Upper lobe of left lung (tissue), 6 donors: ENCODE results near the gene IL12RB2. TPM values are rescaled to one million over a fixed set of nuclear protein-coding genes. Genes with fewer than 3 reads are reported as not detected.

ENCODE experiments used
- ATAC-seq, 2 donors: fragments of 200-7000 bp; cut with Tn5 transposase; one replicate each; pipeline ENCODE4 v1.9.1; 2022; ENCODE audit warnings: mild to moderate bottlenecking in 2 of 2, moderate library complexity in 2 of 2; ENCODE audit not compliant: low FRiP score in 2 of 2
- DNase-seq, 2 donors: peaks; one replicate each; pipeline ENCODE4 v3.0.0-alpha.2; 2019 to 2020
- H3K27ac ChIP-seq, 4 donors: fragments of 200-600 bp; sonication (generic); one replicate each; pipeline ENCODE4 v1.5.1; 2016 to 2019
- H3K27me3 ChIP-seq, 4 donors: fragments of 200-600 bp; sonication (generic); one replicate each; pipeline ENCODE4 v1.5.1; 2017 to 2019
- H3K36me3 ChIP-seq, 4 donors: fragments of 200-600 bp; sonication (generic); one replicate each; pipeline ENCODE4 v1.5.1; 2016 to 2019
- H3K4me1 ChIP-seq, 4 donors: fragments of 200-600 bp; sonication (generic); one replicate each; pipeline ENCODE4 v1.5.1; 2018 to 2019
- H3K4me3 ChIP-seq, 4 donors: fragments of 200-600 bp; sonication (generic); one replicate each; pipeline ENCODE4 v1.5.1; 2017 to 2019; ENCODE audit warnings: mild to moderate bottlenecking in 2 of 4, moderate library complexity in 1 of 4
- H3K9me3 ChIP-seq, 4 donors: fragments of 200-600 bp; sonication (generic); one replicate each; pipeline ENCODE4 v1.5.1; 2018 to 2019
- EP300 ChIP-seq, 4 donors: sonication (generic); formaldehyde crosslinking; IDR thresholded peaks; one replicate each; pipeline ENCODE4 v1.5.1; 2017; ENCODE audit warnings: antibody characterized with exemption in 4 of 4, control low read depth in 2 of 4
- POLR2A ChIP-seq, 4 donors: fragments of 450-650 bp; IDR thresholded peaks; one replicate each; pipeline ENCODE4 v1.5.1; 2016 to 2017; ENCODE audit warnings: antibody characterized with exemption in 4 of 4, mild to moderate bottlenecking in 2 of 4
- POLR2AphosphoS5 ChIP-seq, 2 donors: sonication (generic); formaldehyde crosslinking; IDR thresholded peaks; one replicate each; pipeline ENCODE4 v1.5.1; 2017; ENCODE audit warnings: antibody characterized with exemption in 2 of 2
- WGBS, 2 donors: methylation state at CpG; one replicate each; pipeline ENCODE4 v1.1.5; 2017 to 2018; 5-methylcytosine and 5-hydroxymethylcytosine counted together
- total RNA-seq, 6 donors: library from RNA; depleted of rRNA in 4 of 6; stranded (reverse); fragments of >200 nt in 4 of 6; gene quantifications; one replicate each; pipeline versions ENCODE4 v1.1.0 to v1.2.1, GENCODE V29; 2016 to 2021
- TF ChIP-seq, protein P1 (sequence below), 6 experiments: fragments of 450-650 bp in 4 of 6; fragments of 200-600 bp in 2 of 6; sonication (generic) in 2 of 6; IDR thresholded peaks; one replicate each; pipeline ENCODE4 v1.5.1; 2016 to 2019; ENCODE audit warnings: antibody characterized with exemption in 6 of 6
- donor health status: DM: no; HTN: no; CAD: no; lungs with moderate emphysema.
- donor health status: DM: no; HTN: yes; CAD: no; lungs with severe emphysema.

Gene IL12RB2
- total RNA-seq, 6 donors from 2014 or later: 0.33 to 1.6 (median 0.74) TPM; not detected in 1

DNA sequence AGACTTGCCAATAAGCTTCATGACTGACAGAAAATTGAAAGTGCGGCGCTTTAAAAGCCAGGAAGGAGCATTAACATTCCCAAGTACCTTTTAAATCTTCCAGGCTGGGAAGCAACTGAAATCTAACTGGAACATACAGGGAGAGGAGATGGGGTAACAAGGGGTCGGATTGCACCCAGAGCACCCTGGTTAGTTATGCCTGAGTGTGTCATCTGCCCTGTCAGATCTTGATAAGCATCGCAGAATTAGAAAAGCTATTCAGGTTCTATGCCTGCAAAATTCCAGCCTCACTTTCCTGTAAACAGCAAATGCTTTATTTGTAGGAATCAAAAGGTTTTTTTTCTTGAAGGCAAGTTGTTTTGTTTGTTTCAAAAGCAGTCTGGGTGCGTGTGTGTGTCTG is 64.0 kb downstream of the IL12RB2 start:
- no peak for TF ChIP-seq POLR2A (IDR thresholded peaks at IDR 0.05)
- TF ChIP-seq, protein P1, sequence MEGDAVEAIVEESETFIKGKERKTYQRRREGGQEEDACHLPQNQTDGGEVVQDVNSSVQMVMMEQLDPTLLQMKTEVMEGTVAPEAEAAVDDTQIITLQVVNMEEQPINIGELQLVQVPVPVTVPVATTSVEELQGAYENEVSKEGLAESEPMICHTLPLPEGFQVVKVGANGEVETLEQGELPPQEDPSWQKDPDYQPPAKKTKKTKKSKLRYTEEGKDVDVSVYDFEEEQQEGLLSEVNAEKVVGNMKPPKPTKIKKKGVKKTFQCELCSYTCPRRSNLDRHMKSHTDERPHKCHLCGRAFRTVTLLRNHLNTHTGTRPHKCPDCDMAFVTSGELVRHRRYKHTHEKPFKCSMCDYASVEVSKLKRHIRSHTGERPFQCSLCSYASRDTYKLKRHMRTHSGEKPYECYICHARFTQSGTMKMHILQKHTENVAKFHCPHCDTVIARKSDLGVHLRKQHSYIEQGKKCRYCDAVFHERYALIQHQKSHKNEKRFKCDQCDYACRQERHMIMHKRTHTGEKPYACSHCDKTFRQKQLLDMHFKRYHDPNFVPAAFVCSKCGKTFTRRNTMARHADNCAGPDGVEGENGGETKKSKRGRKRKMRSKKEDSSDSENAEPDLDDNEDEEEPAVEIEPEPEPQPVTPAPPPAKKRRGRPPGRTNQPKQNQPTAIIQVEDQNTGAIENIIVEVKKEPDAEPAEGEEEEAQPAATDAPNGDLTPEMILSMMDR (IDR thresholded peaks at IDR 0.05): no peak
- TF ChIP-seq POLR2AphosphoS5 (IDR thresholded peaks at IDR 0.05): no peak
- no peak for TF ChIP-seq EP300 (IDR thresholded peaks at IDR 0.05)
- H3K9me3 ChIP-seq: no peaks in the 10 kb centered on the region
- no peaks in the 10 kb centered on the region for H3K36me3 ChIP-seq
- no peaks in the 10 kb centered on the region for H3K27me3 ChIP-seq
- no peak overlapping the region for H3K4me3 ChIP-seq
- 75 to 77% methylated on average over 5 of the region's 5 CpGs for WGBS, 2 donors
- H3K27ac ChIP-seq: no peak overlapping the region
- DNase-seq: no peak
- no peak for ATAC-seq
- H3K4me1 ChIP-seq: no peaks in the 10 kb centered on the region

DNA sequence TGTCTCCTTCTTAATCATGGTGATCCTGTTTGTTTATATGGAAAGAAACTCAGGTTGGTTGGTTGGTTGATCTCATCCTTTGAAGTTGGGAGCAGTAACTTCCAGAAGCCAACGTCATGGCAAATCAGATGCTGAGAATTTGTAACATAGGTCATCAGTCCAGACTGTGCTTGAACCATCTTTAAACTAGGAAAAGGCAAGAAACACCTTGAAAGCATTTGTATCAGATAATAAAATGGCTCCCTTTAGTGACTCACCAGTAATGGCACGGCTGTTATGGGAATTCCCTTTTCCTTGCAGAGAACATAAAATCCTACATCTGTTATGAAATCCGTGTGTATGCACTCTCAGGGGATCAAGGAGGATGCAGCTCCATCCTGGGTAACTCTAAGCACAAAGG is 64.5 kb downstream of the IL12RB2 start:
- DNase-seq (no peak), ATAC-seq (no peak)
- Histone ChIP-seq H3K9me3 (no peaks in the 10 kb centered on the region), H3K4me1 (no peaks in the 10 kb centered on the region), H3K27ac (no peak overlapping the region), H3K27me3 (no peaks in the 10 kb centered on the region), H3K4me3 (no peak overlapping the region), H3K36me3 (no peaks in the 10 kb centered on the region)
- WGBS, 2 donors: 65 to 75% methylated on average over 3 of the region's 3 CpGs
- TF ChIP-seq, protein P1 (IDR thresholded peaks at IDR 0.05): no peak
- TF ChIP-seq POLR2A (IDR thresholded peaks at IDR 0.05) (no peak), POLR2AphosphoS5 (IDR thresholded peaks at IDR 0.05) (no peak), EP300 (IDR thresholded peaks at IDR 0.05) (no peak)

DNA sequence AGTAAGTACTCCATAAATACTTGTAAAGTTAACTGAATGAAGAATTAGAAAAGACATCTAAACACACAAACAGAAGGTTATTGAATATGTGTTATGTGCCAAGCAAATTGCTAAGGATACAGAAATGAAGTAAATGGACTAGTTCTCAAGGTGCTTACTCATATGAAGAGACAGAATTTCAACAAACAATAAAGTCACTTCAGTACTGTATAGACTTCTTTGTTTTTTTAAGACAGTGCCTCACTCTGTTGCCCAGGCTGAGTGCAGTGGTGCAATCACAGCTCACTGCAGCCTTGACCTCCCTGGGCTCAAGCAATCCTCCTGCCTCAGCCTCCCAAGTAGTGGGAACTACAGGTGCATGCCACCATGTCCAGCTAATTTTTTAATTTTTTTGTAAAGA is 65.2 kb downstream of the IL12RB2 start:
- Histone ChIP-seq H3K4me3 (no peak overlapping the region), H3K9me3 (no peaks in the 10 kb centered on the region), H3K27me3 (no peaks in the 10 kb centered on the region), H3K4me1 (no peaks in the 10 kb centered on the region), H3K36me3 (no peaks in the 10 kb centered on the region), H3K27ac (no peak overlapping the region)
- TF ChIP-seq POLR2A (IDR thresholded peaks at IDR 0.05) (no peak), POLR2AphosphoS5 (IDR thresholded peaks at IDR 0.05) (no peak), EP300 (IDR thresholded peaks at IDR 0.05) (no peak)
- TF ChIP-seq, protein P1 (IDR thresholded peaks at IDR 0.05): no peak
- DNase-seq (no peak), ATAC-seq (no peak)

DNA sequence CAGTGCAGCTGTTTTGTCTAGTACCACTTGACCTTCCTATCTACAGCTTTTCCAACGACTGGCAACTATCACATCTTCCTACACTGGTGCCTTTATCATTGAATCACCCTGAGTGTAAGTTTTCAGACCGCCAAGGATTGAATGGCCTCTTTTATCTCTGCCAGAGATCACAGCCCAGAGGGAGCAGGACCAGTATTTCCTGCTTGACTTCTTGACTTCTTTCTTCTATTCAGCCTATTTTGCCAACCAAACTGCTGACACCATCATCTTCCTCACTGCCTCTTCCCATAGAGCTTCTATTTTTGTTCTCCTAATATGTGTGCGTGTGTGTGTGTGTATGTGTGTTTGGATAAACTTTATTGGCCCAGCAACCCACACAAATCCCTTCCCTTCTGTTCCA is 68.7 kb downstream of the IL12RB2 start:
- no peak for DNase-seq
- Histone ChIP-seq H3K9me3 (no peaks in the 10 kb centered on the region), H3K4me1 (no peaks in the 10 kb centered on the region), H3K27me3 (no peaks in the 10 kb centered on the region), H3K36me3 (no peaks in the 10 kb centered on the region), H3K27ac (no peak overlapping the region), H3K4me3 (no peak overlapping the region)
- no peak for ATAC-seq
- WGBS, 2 donors: 46 to 52% methylated on average over 3 of the region's 3 CpGs
- no peak for TF ChIP-seq POLR2AphosphoS5 (IDR thresholded peaks at IDR 0.05)
- TF ChIP-seq, protein P1 (IDR thresholded peaks at IDR 0.05): no peak
- no peak for TF ChIP-seq EP300 (IDR thresholded peaks at IDR 0.05)
- no peak for TF ChIP-seq POLR2A (IDR thresholded peaks at IDR 0.05)

DNA sequence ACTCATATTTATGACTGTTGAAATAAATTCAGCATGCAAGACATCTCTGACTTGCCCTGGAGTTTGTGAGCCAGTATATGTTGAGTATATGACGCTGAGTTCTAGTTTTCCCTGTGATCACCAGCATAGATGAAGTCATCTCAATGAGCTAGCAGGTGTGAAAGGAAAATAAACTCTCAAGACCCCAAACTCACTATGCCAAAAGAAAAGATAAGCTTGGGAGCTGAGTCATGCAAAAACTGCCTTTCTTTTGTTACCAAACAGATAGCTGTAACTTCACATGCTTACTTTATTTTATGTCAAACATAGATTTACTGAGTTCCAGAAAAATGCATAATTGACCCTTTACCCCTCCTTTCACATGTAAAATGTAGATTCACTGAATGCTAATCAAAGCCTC is 69.6 kb downstream of the IL12RB2 start:
- Histone ChIP-seq H3K27me3 (no peaks in the 10 kb centered on the region), H3K9me3 (no peaks in the 10 kb centered on the region), H3K4me3 (no peak overlapping the region), H3K4me1 (no peaks in the 10 kb centered on the region), H3K27ac (no peak overlapping the region), H3K36me3 (no peaks in the 10 kb centered on the region)
- 89 to 95% methylated on average over 1 of the region's 1 CpG for WGBS, 2 donors
- DNase-seq: no peak
- TF ChIP-seq, protein P1 (IDR thresholded peaks at IDR 0.05): no peak
- no peak for TF ChIP-seq POLR2A (IDR thresholded peaks at IDR 0.05)
- no peak for TF ChIP-seq EP300 (IDR thresholded peaks at IDR 0.05)
- no peak for TF ChIP-seq POLR2AphosphoS5 (IDR thresholded peaks at IDR 0.05)
- no peak for ATAC-seq
